Raji (cell line): Measurements from ENCODE around the gene CCDC167.

Source experiments
- POLR2A ChIP-seq: IDR thresholded peaks from 2 replicates; pipeline ENCODE4 v1.6.1; 2011; ENCODE audit warnings: low read depth, low read length, control low read depth; ENCODE audit not compliant: insufficient read depth

The CCDC167 gene

DNA sequence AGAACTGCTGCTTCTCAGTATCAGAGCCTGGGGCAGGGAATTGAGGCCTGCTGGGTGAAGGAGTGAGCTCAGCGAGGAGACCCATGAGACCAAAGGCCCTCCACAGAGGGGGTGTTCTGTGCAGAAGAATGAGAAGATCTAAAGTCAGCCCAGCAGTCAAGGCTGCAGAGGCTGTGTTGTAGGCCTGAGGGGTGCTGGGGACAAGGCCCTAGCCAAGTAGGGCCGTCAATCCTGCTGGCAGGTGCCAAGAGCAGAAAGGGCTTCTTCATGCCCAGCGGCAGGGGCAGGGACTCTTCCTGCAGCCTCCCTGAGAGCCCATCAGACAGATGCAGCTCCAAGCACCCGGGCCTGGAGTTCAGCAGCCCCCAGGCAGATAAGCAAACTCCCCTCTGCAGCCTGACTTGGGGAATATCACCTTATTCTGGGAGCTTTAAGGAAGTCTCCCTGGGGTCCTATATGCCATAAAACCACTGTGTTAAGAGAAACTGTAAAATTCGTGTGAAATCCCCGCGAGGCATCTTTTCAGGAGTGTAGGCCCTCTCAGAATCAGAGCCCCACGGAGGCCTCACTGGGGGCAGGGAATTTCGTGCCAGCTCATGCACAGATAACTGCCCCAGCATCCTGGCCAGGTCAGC, 9.0 kb downstream of the CCDC167 start:
- TF ChIP-seq POLR2A = no peak

DNA sequence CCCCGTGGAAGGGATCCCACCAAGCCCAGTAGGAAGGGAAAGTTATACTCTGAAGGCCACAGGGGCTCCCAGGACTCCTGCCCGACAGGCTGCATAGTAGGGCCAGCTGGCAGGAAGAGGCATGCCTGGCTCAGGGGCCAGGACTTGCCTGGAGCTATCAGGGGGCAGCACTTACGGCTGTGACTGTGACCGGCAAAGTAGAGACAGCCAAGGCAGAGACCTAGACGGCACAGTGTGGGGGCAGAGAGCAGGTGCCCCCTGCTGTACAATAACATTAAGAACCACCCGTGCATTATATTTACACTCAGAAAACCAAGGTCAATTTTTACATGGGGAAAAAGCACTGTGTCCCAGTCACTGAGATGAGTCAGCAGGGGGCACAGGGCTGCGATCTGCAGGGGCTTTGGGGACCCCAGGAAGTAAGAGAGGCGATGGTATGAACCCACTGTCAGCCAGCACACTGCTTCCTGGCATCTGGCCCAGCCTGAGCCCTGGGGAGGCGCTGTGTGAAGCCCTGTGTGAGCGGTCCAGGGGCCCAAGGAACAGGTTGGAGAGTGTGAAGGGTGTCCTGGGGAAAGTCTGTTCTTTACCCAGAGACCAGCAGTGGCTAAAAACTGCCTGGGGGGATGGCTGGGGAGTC, 9.9 kb downstream of the CCDC167 start:
- TF ChIP-seq POLR2A = no peak

DNA sequence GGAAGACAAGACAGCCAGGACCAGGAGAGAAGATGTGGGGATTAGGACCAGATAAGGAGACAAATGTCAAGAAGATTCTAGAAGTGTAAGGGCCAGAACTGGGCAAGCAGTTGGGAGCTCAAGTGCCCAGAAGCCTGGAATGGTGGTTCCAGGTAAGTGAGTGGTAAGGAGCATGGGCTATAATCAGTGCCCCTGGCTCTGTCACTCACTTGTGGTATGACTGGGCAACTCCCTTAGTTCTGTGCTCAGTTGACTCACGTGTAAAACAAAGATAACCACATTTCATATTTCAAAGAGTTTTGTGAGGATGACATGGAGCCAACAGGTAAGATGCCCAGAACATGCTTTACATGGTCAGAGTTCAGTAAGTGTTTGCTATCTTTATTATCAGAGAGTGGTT, 11.2 kb downstream of the CCDC167 start:
- no peak for TF ChIP-seq POLR2A

DNA sequence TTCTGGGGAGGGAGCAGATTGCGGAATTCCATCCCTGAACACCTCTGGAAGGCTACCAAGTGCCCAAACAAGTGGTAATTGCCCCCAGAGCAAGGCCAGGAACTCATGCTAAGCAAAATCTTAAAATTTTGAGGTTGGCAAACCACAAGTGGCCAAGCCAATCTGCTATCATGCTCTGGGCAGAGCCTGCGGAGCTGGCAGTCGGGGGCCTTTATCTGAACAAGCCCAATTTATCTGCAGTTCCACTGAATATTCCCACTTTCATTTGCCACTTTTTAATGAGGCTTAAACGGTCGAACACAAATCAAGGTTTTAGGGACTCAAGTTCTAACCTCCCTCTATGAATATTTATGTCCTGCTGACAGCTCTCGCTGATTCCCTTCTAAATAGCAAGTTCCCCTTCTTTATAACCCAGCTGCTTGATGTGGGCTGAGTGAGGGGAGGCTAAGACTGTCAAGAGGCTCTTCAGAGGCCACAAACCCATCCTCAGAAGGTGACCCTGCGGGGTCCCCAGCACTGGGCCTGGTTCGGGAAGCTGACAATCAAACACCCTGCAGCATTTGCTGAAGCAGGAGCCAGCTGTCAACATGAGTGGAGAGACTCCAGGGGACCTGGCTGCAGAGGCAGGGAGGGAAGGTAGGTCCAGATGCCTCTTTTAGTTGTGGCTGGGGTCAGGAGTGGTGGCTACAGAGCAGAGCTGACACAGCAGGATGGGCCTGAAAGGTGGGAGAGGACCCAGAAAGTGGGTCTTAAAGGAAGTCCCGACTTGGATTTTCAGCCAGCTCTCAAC, 11.9 kb downstream of the CCDC167 start:
- TF ChIP-seq POLR2A = no peak

DNA sequence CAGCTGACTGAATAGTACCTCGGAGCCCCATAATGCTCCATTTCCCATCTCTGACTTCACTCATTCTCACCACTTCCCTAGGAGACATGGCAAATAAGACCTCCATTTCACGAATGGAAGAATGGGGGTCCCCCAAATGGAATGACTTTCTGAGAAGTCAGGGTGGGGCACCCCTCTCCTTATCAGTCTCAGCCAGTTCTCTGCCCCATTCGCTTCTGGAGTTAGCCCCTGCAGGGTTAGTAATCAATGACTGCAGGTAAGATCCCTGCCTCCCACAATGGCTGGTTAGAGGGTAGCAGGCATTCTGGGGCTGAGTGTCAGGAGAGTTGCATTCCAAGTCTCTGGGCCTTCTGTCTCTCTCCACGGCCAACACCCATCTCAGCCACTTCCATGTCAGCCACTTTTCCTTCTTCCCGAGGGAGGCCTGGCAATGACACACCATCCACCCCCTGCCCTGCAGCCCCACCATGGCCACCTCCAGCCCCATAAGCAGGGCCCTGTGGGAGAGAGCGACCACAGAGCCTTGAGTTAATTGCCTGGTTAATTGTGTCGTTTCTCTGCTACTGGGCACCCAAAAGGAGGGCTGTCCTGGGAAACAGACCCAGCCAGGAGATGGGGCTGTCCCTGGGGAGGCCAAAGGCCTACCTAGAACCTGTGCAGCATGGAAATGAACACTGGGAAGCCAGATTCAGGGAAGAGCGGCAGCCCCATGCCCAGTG, 13.4 kb downstream of the CCDC167 start:
- TF ChIP-seq POLR2A = no peak

DNA sequence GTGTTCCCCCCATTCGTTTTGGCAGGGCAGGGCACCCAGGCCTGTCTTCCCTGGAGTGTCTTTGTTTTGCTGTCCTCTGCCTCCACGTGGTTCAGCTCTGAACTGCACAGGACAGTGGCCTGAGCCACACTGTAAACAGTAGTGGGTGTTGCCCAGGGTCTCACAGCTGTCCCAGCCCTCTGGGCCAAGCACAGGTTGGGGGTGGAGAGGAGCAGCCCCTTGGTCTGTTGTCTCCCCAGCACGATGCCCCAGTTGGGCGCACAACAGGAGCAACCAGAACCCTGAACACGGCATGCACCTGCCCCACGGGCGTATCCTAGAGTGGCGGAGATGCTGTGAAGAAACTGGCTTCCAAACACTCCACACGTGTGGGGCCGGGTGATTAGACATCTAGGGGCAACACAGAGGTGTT, 14.4 kb downstream of the CCDC167 start:
- TF ChIP-seq POLR2A = no peak

DNA sequence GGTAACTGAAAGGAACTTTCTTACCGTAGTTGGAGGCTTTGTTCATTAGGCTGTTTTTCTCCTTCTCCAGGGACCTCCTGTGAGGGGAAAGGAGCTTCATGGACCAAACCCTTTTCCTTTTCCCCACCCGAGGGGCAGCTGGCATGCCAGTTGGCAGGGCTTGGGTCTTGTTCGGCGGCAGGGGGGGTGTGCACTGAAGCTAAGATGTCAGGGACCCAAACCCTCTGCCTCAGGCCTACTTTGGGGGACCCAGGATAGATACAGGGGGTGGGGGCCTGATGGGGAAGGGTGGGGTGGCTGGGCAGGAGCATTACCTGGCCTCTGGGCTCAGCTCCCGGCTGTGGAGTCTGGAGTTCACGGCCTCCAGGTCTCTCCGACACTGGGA, 14.9 kb downstream of the CCDC167 start:
- no peak for TF ChIP-seq POLR2A

DNA sequence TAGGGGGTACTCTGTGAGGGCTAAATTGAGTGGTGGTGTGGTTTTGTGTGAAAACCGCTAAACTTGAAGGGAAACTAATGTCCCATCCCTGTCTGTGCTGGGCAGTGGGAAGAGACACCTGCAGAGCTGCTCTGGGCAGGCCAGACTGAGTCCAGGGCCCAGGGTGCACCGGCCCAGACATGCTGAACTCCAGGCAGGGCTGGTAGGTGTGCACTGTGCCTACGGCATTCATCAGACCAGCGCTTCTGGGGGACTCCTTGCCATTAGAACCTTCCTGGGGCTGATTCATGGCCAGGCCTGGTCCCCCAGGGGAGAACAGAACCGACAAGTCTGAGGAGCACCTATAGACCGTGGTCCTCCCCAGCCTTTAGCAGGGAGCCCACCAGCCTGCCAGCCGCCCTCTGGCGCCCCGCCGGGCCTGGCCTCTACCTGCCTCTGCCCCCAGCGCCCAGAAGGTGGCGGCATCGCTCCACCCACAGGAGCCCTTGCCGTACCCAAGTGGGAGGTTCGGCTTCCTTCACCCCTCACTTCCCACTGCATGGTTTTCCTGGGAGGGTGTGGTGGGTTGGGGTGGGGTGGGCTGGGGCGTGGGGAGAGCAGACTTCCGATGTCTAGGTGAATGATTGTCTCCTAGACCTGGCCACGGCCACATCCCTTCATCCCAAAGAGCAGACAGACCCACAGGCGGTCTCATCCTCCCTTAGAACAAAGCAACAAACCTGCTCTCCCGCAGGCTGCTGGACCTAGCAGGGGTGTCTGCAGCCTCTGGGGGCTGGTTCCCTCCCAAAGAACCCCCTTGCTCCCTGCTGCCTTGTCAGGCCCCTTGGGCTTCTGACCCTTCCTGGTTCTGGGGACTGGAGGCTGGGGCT, 15.5 kb downstream of the CCDC167 start:
- TF ChIP-seq POLR2A = no peak

DNA sequence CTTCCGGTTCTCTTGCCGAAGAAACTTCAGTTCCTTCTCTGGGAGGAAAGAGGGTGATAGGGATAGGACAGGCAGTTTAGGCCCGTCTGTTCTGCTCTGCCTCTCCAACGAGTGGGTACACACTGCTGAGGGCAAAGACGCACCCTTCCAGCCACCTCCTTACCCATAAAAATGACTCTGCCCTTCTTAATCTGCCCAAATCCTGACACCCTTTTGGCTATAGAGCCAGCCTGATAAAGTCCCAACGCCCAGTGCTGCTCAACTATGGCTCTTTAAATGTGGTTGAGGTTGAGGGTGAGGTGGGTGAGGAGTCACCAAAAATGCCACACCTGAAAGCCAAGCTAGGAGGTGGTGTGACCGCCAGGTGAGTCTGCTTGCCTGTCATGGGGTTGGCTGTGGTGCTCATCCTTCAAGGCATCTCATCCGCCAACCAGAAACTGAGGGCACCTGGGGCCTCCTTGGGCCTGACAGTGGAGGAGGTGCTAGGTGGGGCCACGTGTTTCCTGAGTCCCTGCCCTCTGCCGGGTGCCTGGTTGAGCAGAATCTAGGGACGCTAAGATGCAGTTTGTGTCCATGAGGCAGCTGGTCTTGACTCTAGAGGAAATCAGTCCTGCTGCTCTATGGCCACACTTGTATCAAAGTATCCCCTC, 16.3 kb downstream of the CCDC167 start:
- TF ChIP-seq POLR2A = no peak

DNA sequence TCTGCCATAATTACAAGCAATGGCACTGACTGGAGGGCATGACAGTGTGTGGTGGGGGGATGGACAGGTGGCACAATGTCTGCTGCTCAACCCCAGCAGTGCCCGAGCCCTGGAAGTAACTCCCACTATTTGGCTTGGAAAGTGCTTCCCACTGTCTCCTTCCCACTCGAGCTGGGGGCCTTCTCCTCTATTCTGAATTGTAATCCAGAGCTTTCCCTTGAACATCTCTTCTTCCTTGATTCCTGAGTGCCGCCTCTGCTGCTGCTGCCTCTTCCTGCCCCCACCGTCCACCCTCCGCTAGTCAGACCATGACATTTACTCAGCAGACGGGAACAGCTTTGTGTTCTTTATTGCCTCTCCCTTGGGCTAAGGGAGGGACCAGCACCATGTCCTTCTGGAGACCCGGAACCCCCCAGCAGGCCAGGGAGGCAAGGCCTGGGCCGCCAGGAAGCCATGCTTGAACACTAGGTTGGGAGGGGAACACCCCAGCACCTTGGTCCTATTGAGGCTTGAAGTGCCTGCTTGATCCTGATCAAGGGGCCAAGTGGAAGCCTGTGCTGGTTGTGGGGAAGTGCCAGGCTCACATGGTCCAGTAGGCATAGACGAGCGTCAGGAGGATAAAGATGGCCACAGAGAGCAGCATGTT, 17.0 kb downstream of the CCDC167 start:
- TF ChIP-seq POLR2A = no peak

DNA sequence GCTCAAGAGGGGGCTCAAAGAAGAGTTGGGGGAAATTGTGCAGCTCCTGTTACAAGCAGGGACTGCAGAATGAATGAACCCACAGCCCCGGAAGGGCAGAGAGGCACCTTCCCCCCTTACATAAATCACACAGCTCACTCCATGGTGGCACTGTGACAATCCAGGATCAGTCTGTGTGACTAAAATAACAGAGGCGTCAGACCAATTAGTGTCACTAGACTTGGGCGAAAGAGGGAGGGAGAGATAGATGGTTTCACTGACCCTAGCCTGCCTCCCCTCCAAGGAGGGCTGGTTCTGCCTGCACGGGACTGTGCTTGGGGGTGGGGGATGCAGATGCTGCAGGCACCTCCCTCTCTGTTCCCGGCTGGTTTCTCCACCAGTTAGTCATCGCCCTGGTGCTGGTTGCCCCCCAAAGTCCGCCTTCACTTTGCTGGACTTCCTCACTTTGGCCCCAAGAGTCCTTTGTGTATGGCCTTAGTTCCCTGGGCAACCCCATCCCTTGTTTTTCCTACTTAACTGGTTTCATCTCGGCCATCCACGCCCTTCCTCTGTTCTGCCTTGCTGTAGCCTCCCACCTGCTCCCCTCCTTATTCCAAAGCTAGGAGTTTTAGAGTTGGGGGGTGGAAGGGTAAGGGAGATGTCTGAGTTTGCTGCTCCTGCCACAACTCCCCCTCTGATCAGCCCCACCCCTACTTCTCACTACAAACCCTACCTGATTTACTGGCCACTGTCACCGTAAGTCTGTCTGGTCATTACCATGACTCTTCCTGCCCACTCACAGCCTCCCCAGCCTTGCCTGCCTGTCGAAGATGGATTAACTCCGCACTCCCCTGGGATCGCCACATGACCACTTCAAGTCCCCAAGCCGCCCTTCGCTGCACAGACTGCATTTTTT, 17.7 kb downstream of the CCDC167 start:
- no peak for TF ChIP-seq POLR2A

DNA sequence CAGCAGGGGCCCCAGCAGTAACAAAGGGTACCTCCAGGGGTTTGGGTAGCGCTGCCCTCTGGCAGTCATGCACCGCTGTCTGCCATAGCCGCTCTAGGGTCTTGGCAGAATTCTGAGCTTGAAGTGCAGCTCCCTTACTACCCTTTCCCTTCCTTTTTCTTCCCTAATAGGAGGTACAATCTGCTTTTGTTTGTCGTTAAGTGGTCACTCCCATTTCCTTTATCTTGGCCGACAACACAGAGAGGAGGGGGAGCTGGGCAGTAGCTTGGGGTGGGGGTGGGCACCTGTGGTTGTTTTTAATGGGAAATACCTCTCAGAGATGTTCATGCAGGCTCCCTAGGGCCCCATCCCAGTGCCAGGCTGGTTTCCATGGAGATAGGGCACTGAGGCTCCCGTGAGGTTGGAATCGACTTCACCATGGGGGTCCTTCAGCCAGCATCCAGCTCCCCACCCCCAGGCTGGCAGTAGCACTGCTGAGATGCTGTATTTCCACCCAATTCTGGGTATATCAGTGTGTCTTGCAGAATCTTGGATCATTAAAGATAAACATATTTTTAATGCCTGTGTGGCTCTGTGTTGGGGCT, 18.6 kb downstream of the CCDC167 start:
- no peak for TF ChIP-seq POLR2A
